ENCODE measurements around the gene CYTH2.

- TF ChIP-seq CTCF (IDR thresholded peaks at IDR 0.05) (no peak), ZFX (IDR thresholded peaks at IDR 0.05; ENCODE audit: borderline replicate concordance) (no peak)
Observed at GRCh38 chr19:48512504-48513288, 43.5 kb downstream of the CYTH2 start.
